Ammon's horn (tissue), 1 donor: ENCODE data around the gene ROR1.
"Not testable (repeated sequence)": the region's sequence is repeated elsewhere in the genome, so short reads cannot be mapped to it uniquely, and the experiment has no call there.

ENCODE experiments used
- DNase-seq: peaks from one replicate; pipeline ENCODE4 v3.0.0-alpha.2; 2016; ENCODE audit warnings: low spot score

The ROR1 gene

DNA sequence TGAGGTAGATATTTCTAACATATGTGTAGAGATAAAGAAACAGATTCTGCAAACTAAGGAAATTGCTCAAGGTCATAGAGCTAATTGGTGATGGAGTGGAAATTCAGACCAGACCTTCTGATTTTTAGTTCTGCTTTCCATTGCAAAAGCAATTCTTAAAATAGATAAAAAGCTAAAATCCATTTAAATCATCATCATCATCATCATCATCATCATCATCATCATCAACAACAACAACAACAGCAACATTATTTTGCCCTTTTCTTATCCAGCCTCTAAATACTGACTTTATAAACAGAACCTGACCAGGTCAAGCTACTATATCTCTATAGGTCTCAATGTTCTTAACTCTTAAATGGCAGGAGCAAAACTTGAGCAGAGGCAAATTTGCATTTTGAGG, 14.0 kb upstream of the ROR1 start:
- no peak for DNase-seq

DNA sequence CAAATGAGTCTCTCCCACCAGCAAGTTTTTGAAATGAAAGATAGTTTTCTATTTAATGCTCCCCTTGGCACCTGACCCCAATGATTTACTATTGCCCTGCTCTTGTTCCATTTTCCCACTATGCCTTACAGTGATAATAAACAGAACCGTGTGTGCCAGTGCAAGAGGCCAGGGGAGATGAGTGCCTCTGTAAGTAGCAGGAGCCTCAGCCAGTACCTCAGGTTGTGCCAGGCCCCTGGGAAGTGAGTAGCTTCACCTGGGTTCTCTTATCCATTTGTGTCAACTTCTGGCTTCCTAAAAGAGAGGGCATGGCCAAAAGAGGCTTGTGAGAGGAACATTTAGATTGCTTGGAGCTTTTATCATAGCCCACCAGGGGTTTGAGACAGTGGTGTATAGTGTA, 3.4 kb upstream of the ROR1 start:
- no peak for DNase-seq

DNA sequence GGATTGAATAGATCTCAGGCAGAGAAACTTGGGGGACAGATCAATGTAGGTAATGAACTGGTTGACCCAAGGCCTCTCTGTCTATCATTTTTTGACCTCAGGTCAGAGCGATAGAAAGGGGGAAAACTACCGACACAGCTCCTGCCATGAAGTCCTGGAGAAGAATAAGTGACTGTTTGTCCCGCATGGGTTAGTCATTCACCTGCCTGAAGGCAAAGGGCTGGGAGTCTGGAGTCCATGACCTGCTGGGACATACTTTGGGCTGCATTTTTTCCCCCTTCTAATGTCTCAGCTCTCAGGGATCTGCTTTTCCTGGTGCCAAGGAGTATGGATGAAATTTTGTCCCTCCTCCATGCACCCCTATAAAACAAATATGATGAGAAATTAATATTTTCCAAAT, 1.6 kb upstream of the ROR1 start:
- no peak for DNase-seq

DNA sequence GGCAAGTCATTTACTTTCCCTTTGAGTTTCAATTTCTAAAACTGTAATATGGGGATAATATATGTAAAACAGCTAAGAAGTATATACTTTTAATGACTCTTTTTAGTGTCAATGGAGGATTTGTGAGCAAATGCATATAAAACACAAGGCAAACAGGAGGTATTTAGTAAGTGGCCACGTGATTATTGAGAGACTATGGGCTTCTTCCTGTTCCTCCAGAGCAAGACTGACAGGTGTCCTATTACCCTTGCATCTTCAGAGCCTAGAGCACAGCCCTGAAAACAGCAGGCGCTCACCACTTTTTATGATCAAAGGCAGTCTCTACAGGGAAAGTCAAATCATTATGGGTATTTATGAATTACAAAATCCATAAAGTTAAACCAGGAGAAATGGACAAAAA, 941 bp upstream of the ROR1 start:
- DNase-seq = no peak

DNA sequence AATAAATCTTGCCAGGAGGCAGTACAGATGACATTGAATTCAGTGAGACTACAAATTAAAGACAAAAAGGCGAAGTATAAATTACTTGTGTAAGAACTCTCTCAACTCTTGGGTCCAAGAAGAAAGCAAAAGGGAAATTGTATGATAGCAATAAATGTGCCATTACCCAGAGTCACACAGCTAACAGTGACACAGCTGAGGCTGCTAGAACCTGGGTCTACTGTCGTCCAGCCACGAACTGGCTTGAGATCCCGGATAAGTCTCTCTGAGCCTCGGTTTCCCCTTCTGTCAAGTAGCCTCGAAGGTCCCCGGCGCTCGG, 362 bp upstream of the ROR1 start:
- no peak for DNase-seq

DNA sequence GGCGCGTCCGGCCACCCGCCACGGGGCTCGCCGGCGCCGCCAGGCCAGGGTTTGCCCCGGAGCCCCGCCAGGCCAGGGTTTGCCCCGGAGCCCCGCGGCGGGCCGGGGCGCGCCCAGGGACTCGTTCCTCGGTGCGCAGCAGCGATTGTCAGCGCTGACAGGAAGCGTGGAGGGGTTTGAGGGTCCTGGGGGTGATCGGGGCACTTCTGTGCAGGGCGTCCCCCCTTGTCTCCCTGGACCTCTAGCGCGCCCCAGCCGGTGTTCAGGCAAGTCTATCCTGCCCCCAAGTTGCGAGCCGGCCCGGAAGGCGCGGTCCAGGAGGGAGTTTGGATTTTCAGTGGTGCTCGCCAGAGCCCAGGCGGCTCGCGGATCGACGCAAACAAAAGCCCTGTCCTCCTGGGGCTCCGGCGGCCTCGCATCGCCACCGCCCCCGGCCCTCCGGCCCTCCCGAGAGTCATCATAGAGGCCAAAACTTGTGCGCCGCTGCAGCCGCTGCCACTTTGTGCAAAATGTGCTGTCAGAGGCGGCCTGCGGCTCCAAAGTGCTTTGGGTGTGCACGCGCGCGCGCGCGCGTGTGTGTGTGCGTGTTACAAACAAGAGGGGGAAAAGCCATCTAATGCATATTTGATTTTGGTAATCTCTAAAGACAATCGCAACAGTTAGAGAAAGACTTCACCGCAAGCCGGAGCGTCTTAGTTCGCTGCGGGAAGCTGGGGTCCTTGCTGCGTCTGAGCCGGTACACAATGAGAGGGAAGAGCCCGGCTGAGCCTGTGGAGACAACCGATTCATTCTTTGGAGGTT, 1.0 kb downstream of the ROR1 start:
- DNase-seq = peak; percentile 30

DNA sequence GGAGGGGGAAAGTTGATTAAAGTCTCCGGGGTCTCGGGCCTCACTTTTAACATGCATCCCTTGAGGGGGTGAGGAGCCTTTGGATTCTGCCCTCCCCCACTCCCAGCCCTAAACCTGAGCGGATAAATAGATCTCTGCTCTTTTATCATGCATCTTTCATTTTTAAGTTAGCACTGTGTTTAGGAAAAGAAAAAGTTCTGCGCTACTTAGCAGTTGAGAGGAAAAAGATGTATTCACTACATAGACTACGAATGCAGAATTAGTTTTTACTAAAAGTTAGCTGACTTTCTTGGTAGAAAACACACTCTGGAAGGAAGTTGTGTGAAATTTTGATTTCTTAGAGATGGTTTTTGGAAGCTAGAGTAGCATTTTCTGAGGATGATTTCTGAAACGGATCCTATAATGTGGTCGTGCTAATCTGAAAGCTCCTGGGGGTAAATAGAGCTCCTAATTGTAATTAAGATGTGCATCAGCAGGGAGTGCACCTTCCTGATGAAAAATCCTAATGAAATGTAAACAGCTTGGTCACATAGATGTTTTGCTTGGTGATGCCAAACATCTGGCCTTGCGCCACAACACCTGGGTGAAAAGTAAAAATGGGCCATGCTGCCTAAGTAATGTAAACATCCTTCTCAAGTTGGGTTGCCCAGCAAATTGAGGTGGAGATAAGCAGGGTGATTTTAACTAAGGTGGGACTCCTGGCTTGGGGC, 1.8 kb downstream of the ROR1 start:
- no peak for DNase-seq

DNA sequence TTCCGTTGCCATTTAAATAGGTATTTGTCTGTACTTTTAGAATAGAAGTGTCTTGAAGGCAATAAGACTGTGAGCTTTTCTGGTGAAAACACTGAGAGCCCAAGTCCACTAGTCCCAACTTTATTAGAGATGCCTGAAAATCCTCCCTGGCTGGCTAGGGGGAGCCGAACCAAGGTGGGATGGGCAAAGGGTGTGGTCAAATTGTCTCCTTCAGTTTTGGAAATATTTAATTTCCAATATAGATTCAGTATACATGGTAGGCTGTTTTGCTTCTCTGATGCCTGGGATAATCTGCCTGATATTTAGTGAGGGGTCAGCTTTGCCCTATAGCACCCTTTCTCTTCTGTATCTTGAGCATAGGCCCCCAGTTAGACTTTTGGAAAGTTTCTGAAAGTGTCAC, 3.5 kb downstream of the ROR1 start:
- DNase-seq = no peak

DNA sequence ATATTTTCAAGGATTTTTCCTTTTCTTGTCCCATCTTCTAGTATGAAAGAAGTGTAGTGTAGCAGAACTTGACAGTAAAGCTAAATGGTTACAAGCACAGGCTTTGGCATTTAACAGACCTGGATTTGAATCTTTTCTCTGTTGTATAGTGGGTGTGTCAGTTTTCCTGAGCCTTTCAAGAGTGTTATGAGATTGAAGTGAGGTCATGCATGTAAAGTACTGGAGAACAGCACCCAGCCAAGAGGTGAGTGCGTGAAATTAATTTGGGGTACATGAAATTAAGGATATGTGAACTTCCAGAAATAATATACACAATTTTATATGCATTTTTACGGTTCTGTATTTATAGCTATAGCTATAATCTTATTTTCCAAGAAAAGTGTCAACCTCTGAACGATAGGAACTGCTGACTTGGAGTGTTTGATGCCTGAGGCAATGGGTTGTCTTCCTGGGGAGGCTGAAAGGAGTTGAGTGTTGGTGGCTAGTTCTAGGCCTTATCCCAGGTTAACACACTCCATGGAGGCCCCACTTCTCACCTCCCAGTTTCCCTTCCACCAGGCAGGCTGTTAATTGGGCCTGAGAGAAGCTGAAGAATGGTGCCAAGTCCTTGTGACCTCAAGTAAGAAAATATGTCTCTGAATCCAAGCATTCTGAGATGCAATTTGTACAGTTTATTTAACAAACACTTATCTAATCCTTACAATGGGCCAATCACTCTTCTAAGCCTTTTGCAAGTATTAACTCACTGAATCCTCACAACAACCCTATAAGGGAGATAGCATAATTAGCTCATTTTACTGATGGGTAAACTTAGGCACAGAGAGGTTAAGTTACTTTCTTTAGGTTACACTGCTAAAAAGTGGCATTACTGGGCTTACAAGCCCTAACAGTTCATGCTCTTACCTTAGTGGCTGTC, 4.4 kb downstream of the ROR1 start:
- no peak for DNase-seq

DNA sequence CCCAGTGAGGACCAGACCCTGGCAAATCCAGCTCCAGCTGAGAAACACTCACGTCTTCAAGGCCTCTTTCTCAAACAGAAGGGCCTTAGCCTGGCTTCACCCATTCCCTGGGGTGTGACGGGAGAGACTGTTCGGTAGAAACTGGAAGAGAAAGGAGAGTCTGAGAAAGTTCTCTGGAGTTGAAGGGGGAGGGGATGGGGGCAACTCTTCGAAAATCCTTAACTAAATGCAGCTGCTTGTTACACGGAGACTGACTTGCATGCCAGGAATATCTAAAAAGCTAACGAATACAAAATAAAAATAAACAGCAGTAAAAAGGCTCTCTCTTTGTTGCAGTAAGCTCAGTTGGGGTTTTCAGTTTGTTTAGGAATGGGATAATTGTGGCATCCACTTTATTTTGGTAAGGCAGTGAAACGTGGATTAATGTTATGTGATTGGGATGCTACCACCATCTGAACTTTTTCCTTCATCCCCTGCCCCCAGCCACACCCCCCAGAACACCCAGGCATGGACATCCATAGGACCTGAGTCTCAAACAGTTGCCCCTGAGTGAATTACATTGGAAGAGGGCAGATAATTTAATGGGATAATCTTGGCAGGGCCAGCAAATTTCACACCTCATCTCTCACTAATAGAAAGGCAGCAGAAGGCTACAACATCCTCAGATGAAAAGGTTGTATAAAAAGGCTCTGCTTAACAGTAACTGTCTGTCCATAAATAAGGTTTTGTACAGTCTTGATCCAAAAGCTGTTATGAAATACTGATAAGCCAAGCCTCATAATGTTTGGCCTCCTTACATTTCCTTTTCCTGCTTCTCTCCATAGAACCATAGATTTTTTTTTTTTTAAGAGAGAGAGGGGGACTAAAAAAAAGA, 5.8 kb downstream of the ROR1 start:
- no peak for DNase-seq

DNA sequence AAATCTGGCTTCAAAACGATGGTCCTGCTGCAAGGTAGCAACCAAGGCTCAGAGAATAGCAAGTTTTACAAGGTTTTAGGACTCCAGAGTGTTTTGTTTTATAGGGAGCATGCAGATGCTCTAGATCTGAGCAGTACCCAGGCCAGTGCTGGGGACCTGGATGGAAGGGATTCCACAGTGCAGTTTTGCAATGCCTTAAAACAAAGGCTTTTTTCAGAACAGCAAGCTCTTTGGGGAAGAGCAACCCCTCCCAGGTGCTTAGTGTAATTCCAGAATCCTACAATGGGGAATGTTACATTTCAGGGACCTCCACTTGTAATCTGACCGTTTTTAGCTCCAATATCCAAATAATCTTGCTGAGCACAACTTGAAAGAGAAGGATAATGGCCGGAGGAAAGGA, 6.7 kb downstream of the ROR1 start:
- DNase-seq = no peak

DNA sequence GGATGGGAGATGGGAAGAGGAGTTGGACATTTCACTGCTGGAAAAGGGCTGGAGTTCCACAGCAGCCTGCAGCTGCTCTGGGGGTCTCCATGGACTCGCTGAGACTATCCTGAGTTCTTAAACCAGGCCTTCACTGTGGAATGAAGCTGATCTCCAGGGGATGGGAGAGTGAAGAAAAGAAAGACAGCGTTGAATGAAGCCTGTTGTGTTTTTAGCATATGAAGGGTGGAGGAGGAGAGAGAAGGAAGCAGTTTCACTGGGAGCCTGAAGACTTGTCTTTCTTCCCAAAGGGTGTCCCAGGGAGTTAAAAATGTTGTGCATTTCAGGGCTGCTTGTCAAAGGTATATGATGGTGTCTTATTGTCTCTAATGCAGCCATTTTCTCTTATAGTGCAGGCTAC, 9.2 kb downstream of the ROR1 start:
- no peak for DNase-seq

DNA sequence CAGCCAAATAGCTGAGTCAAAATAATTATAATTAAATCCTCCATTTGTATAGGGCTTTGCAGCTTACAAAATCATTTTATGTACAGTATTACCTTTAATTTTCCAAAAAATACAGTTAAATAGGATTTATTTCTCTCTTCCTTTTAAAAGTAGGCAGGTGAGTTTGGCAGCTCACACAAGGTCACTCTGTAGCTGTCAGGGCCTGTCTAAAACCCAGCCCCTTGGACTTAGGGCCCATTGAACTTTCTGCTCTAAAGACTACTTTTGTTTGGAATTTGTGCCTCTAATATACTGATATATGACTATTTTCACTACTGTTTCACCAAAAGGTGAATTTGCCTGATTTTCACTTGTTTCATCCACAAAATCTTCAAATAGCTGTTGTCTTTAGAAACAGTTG, 10.3 kb downstream of the ROR1 start:
- no peak for DNase-seq

DNA sequence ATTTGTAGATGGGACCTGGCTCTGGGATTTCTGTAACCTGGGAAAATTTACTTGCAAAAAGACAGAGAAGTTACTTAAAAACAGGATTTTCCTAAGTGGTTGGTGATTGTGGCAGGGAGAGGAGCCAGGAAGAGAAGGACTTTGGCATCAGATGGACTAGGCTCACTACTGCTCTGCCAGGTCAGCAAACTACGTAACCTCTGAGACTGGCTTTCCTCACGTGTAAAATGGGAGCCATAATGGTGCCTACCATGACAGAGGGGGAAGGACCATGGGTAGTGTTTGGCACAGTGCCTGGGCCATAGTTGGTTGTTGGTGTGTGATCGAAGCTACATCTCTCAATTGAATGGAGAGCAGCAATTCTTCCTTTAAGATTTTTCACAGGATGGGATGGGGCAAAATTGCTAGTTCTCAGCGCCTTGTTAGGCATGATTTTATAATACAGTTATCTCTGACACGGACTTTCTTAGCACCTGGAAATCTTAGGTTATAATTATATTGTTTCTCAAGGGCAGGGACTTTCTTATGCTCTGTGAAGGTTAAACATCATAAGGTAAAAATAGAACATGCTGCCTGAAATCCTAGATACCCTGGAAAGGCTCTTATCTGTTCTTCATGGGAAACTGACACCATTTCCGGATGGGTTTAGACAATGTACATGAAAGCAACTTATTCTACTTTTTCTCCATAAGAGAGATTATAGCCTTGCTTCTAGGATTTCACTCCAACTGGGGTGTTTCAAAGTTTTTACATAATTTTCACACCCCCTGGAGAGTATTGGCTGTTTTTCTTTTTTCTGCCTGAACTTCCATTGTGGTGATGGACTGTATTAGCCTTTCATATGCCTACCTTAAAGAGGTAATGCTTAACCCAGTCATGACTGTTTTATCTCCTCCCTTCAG, 10.9 kb downstream of the ROR1 start:
- no peak for DNase-seq

DNA sequence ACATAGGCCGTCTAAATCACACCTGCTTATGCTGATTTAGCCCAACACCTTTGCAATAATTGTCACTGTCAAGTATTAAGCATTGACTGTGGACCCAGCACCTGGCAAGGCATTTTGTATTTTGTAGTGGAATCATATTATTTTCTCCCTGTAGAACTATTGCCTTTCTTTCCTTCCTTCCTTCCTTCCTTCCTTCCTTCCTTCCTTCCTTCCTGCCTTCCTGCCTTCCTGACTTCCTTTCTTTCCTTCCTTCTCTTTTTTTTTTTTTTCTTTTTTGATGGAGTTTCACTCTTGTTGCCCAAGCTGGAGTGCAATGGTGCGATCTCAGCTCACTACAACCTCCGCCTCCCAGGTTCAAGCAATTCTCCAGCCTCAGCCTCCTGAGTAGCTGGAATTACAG, 13.5 kb downstream of the ROR1 start:
- DNase-seq = not testable (repeated sequence)

DNA sequence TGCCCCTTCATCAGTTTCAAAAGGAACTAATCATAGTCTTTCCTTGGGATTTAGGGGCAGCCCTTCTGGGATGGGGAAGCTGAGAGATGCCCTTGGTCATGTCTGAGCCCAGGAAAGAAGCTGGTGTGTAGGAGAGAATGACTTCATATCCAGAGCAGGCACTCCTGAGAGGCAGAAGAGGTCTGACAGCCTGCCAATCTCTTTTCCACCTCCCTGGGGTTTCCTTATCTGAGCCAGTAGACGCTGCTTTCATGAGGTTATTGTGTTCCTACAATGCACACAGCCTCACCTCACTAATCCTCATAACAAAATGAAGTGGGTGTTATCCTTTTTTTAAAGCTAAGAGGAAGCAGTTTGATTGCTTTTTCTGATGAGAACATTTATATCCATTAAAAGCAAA, 14.1 kb downstream of the ROR1 start:
- no peak for DNase-seq

DNA sequence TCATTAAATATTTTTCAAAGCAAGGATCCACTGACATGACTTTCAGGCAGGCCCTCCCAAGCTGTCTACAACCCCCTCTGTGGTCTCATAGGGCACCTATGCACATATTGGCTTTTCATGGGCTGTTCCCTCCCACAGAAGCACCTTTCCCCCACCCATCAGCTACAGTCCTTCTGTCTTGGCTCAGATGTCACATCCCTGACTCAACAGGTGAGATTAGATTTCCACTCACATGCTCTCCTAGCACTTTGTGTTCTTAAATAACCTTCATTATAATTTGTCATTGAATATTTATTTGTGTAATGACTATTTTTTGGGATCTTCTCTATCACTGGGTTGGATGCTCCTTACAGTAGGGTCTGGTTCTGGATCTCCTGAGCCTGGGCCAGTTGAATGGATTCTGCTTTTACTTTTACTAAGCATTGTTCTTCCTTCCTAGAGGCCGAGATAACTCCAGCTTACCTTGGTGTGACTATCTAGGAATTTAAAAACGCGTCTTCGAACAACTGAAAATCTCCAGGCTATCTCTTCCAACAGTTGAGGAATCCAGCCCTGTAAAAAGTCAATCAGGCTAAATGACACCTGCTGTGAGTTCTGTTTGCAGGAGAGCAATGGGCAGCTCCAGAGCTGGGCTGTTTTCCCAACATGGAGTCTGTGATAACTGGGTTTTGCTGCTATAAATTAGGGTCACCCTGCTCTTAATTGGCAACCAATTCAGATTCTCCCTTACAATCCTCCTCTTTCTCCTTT, 16.2 kb downstream of the ROR1 start:
- DNase-seq = no peak

DNA sequence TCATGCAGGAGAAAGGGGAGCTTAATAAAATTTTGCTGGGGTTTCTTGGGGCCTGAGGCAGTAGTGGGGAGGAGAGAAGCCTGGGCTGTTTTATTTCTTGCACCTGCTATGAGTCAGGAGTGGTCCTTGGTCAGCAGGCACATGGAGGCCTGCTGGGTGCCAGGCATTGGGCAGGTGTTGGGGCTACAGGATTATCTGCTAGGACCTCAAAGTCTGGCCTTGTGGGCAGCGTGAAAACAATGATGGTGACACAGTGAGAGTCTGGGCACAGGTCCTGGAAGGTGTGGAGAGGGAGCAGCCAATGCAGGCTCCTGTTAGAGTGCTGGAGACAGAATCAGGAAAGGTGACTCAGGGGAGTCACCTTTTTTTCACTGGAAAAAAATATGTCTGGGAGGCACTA, 17.2 kb downstream of the ROR1 start:
- no peak for DNase-seq

DNA sequence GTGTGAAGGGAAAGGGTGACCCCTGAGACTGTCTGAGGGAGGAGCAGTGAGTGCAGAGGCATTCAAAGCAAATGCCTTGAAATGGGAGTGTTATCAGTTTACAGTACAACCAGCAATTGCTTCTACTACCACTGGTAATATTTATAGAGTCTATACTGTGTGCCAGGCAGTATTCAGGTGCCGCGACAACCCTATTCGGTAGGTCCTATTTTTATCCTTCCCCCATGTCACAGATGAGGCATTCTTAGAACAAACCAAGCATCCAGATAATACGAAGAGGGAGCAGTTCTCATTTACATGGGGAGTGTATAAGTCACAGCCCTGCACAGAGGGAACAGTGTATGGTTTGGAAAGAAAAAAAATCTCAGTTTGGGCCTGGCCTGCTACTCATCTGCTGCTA, 18.3 kb downstream of the ROR1 start:
- DNase-seq = no peak

DNA sequence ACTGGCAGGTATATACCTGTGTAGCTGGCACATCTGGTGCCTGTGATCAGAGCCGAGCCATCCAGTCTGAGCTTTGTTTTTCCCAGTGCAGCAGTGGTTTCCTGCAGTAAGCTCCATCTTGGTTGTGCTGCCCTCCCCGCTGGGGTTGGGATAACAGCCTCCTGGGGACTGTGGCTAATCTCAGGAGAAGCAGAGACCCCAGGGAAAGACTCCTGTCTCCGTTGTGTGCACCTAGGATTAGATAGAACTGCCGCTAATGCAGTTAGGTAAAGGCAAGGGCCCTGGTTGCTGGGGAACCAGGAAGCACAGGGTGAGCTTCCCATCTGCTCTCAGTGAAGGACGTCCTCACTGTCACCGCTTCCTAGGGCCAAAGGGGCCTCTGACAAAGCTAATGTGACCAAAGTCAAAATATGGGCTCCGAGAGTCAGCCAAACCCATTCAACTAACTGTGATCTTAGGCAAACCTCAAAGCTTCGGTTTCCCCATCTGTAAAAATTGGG, 20.0 kb downstream of the ROR1 start:
- DNase-seq = no peak
